Endothelial cell of umbilical vein (primary cell): ENCODE results near the gene HDAC9. TPM values are rescaled to one million over a fixed set of nuclear protein-coding genes. Genes with fewer than 3 reads are reported as not detected.

Experiments used
- BruUV-seq: library from RNA; stranded (reverse); fragments of 400-500 nt; replicated peaks from 2 replicates; lab custom pipeline; 2021; lab: Mats Ljungman, UMichigan
- CTCF ChIA-PET: fragments of 300-600, 350-600 bp; sonication (Branson Sonifier 250); formaldehyde crosslinking; loops from one replicate; lab custom pipeline; 2021; ENCODE audit warnings: antibody characterized with exemption, inconsistent platforms; lab: Charles Lee
- POLR2A ChIA-PET: fragments of 300-600, 350-600 bp; sonication (Branson Sonifier 250); formaldehyde crosslinking; loops from one replicate; lab custom pipeline; 2021; ENCODE audit warnings: antibody characterized with exemption, inconsistent platforms; lab: Charles Lee
- DNase-seq: peaks from one replicate; pipeline ENCODE4 v3.0.0-alpha.2; 2011; ENCODE audit warnings: low read depth, low spot score
- FAIRE-seq: peaks from 2 replicates; lab custom pipeline; 2011; peaks lifted over from hg19 to GRCh38; lab: Jason Lieb, UNC
- H2AFZ ChIP-seq: 2 replicates; pipeline ENCODE4 v1.6.0; 2012; ENCODE audit warnings: low read depth, low read length, control low read depth, inconsistent platforms
- H3K27ac ChIP-seq: 2 replicates; pipeline ENCODE4 v1.5.1; 2011; ENCODE audit warnings: low read depth, mild to moderate bottlenecking, control low read depth, low read length, moderate library complexity; ENCODE audit not compliant: insufficient read depth
- H3K27me3 ChIP-seq, 2 experiments: 2 replicates each; pipeline versions ENCODE4 v1.6.0 to v1.6.1; 2011; ENCODE audit warnings: low read length in 2 of 2, mixed read lengths in 1 of 2; ENCODE audit not compliant: control insufficient read depth in 2 of 2, insufficient read depth in 2 of 2
- H3K36me3 ChIP-seq, 2 experiments: 2 replicates in 1 of 2; 3 replicates in 1 of 2; pipeline ENCODE4 v1.5.1; 2011; ENCODE audit warnings: low read length in 2 of 2, mild to moderate bottlenecking in 1 of 2, moderate library complexity in 1 of 2; ENCODE audit not compliant: control insufficient read depth in 2 of 2, insufficient read depth in 2 of 2; ENCODE audit errors: extremely low read depth in 1 of 2
- H3K4me1 ChIP-seq: 3 replicates; pipeline ENCODE4 v1.5.1; 2011; ENCODE audit warnings: mild to moderate bottlenecking, low read length; ENCODE audit not compliant: control insufficient read depth, insufficient read depth; ENCODE audit errors: extremely low read depth
- H3K4me2 ChIP-seq: 2 replicates; pipeline ENCODE4 v1.6.1; 2011; ENCODE audit warnings: low read length, control low read depth, mixed read lengths; ENCODE audit not compliant: insufficient read depth
- H3K4me3 ChIP-seq, 3 experiments: fragments of 200-600 bp in 1 of 3; sonication (generic), shearing (Covaris generic) in 1 of 3; replicated peaks in 1 of 3; 2 replicates each; pipeline ENCODE4 v1.5.1; 2011 to 2016; ENCODE audit warnings: control low read depth in 3 of 3, low read length in 3 of 3, mild to moderate bottlenecking in 2 of 3, inconsistent platforms in 1 of 3, low read depth in 1 of 3, moderate library complexity in 1 of 3; ENCODE audit not compliant: insufficient read depth in 1 of 3
- H3K79me2 ChIP-seq: 2 replicates; pipeline ENCODE4 v1.6.0; 2012; ENCODE audit warnings: low read length, inconsistent platforms; ENCODE audit not compliant: control insufficient read depth, insufficient read depth
- H3K9ac ChIP-seq: replicated peaks from 2 replicates; pipeline ENCODE3; 2011; ENCODE audit warnings: low read length, control low read depth; ENCODE audit not compliant: insufficient read depth; ENCODE audit errors: extremely low read depth
- H3K9me1 ChIP-seq: replicated peaks from 3 replicates; pipeline ENCODE4 v1.6.0; 2011; ENCODE audit warnings: mild to moderate bottlenecking, low read length; ENCODE audit not compliant: control insufficient read depth, insufficient read depth; ENCODE audit errors: extremely low read depth
- H3K9me3 ChIP-seq: replicated peaks from 2 replicates; pipeline ENCODE4 v1.5.1; 2012; ENCODE audit warnings: low read length, inconsistent platforms; ENCODE audit not compliant: control insufficient read depth, insufficient read depth
- H4K20me1 ChIP-seq: replicated peaks from 2 replicates; pipeline ENCODE3; 2011; ENCODE audit warnings: mild to moderate bottlenecking, low read length; ENCODE audit not compliant: control insufficient read depth, insufficient read depth; ENCODE audit errors: extremely low read depth
- CTCF ChIP-seq, 2 donors: IDR thresholded peaks; 1 replicate in 1 of 2; 2 replicates in 1 of 2; pipeline ENCODE4 v1.5.1; 2011; ENCODE audit warnings: low read length in 2 of 2, mild to moderate bottlenecking in 2 of 2, moderate library complexity in 2 of 2, control low read depth in 1 of 2, inconsistent platforms in 1 of 2, low read depth in 1 of 2; ENCODE audit not compliant: insufficient read depth in 1 of 2; ENCODE audit errors: extremely low read depth in 1 of 2
- EZH2 ChIP-seq: IDR thresholded peaks from 2 replicates; pipeline ENCODE4 v1.6.1; 2012; ENCODE audit warnings: borderline replicate concordance, low read depth, mild to moderate bottlenecking, moderate library complexity, low read length, inconsistent platforms; ENCODE audit not compliant: severe bottlenecking
- FOS ChIP-seq: IDR thresholded peaks from 2 replicates; pipeline ENCODE4 v1.6.1; 2011; ENCODE audit warnings: mild to moderate bottlenecking, low read length, moderate library complexity, borderline replicate concordance; ENCODE audit not compliant: insufficient read depth
- GATA2 ChIP-seq: IDR thresholded peaks from 2 replicates; pipeline ENCODE4 v1.7.0; 2011; ENCODE audit warnings: low read depth, mild to moderate bottlenecking, moderate library complexity, mixed read lengths, low read length; ENCODE audit not compliant: insufficient read length, insufficient read depth
- JUN ChIP-seq: IDR thresholded peaks from 2 replicates; pipeline ENCODE4 v1.6.1; 2011; ENCODE audit warnings: borderline replicate concordance, low read depth; ENCODE audit not compliant: insufficient read length, insufficient read depth
- MAX ChIP-seq: IDR thresholded peaks from 2 replicates; pipeline ENCODE4 v1.6.1; 2011; ENCODE audit not compliant: insufficient read depth, insufficient read length
- MYC ChIP-seq: IDR thresholded peaks from one replicate; pipeline ENCODE4 v1.6.1; 2011; ENCODE audit warnings: mild to moderate bottlenecking, low read depth, low read length
- POLR2A ChIP-seq: IDR thresholded peaks from 2 replicates; pipeline ENCODE4 v1.6.1; 2012; ENCODE audit warnings: low read depth, mild to moderate bottlenecking, control low read depth, low read length
- POLR2AphosphoS5 ChIP-seq: IDR thresholded peaks from 2 replicates; pipeline ENCODE4 v1.6.1; 2012; ENCODE audit warnings: low read depth, mild to moderate bottlenecking, control low read depth, low read length, moderate library complexity; ENCODE audit not compliant: insufficient read depth
- dilution Hi-C: fragments of 300-500 bp; cut with MboI; formaldehyde crosslinking; loops from one replicate; pipeline ENCODE4 v1.15.0; 2019; ENCODE audit warnings: low sequenced_read_pairs; ENCODE audit not compliant: extremely low pct_ligation_motif_present
- intact Hi-C: fragments of 100-400 bp; cut with micrococcal nuclease; formaldehyde crosslinking; loops from one replicate; pipeline ENCODE4 v1.10.0; 2022
- polyA plus RNA-seq, 4 experiments: library from polyadenylated mRNA; depleted of rRNA in 3 of 4; stranded (reverse) in 3 of 4; unstranded in 1 of 4; fragments of >200 nt; gene quantifications; 2 replicates each; pipeline versions ENCODE4 v1.2.1 to v1.2.3, GENCODE V29; 2011 to 2012; ENCODE audit warnings: missing spikeins in 1 of 4
- total RNA-seq: library from RNA; stranded (reverse); gene quantifications from 2 replicates; pipeline ENCODE4 v1.2.3, GENCODE V29; 2021

Gene HDAC9
- total and polyA plus RNA-seq, 2 donors (not counting 3 experiments of a cell fraction or from before 2014, with no cell fraction given) = 1.8 to 11.6 TPM

- no peak overlapping the region for H3K4me3 ChIP-seq
- TF ChIP-seq GATA2 = no peak
- no peak for TF ChIP-seq EZH2
- TF ChIP-seq POLR2A = no peak
- DNase-seq = no peak
- ChIA-PET POLR2A (no interaction called here), CTCF (interaction anchor here (0.8 kb wide), 1 partner anchor 20 kb away, joined by 3 read pairs; no protein-coding TSS in a partner anchor)
- no peak overlapping the region for H3K9ac ChIP-seq
- dilution Hi-C loops = no loop called here
- H2AFZ ChIP-seq = no peak overlapping the region
- no peaks in the 10 kb centered on the region for H3K36me3 ChIP-seq
- H3K4me1 ChIP-seq = peaks cover 12% of the 10 kb centered on the region
- H3K9me1 ChIP-seq = no peaks in the 10 kb centered on the region
- intact Hi-C loops = no loop called here
- FAIRE-seq = no peak
- no peak overlapping the region for H3K4me2 ChIP-seq
- H3K79me2 ChIP-seq = no peaks in the 10 kb centered on the region
- no TSS peak for BruUV-seq
- H3K27ac ChIP-seq = no peak overlapping the region
- no peaks in the 10 kb centered on the region for H3K9me3 ChIP-seq
- H4K20me1 ChIP-seq = no peaks in the 10 kb centered on the region
- H3K27me3 ChIP-seq = no peaks in the 10 kb centered on the region
Observed at GRCh38 chr7:18548534-18548933, 53.0 kb downstream of the HDAC9 start.

GRCh38 chr7:18550574-18550973 is 55.0 kb downstream of the HDAC9 start:
- no peaks in the 10 kb centered on the region for H3K27me3 ChIP-seq
- dilution Hi-C loops = loop anchor here (25.0 kb wide), 1 partner anchor 188 kb away; no protein-coding TSS in a partner anchor
- no peak for DNase-seq
- no peak overlapping the region for H3K4me3 ChIP-seq
- TF ChIP-seq MAX = no peak
- TF ChIP-seq GATA2 = no peak
- no peak for TF ChIP-seq JUN
- no peak for TF ChIP-seq CTCF (IDR thresholded peaks at IDR 0.05; ENCODE audit: extremely low read depth in 1 of 2, insufficient read depth in 1 of 2, low read depth in 1 of 2, low read length in 2 of 2)
- no peak for TF ChIP-seq POLR2AphosphoS5
- TF ChIP-seq POLR2A = no peak
- TF ChIP-seq FOS = no peak
- no peak for TF ChIP-seq MYC
- TF ChIP-seq EZH2 = no peak
- ChIA-PET CTCF (interaction anchor here (1.2 kb wide), 1 partner anchor 13 kb away, joined by 5 read pairs; no protein-coding TSS in a partner anchor), POLR2A (no interaction called here)
- H3K27ac ChIP-seq = no peak overlapping the region
- H3K4me1 ChIP-seq = peaks cover 12% of the 10 kb centered on the region
- no peaks in the 10 kb centered on the region for H3K79me2 ChIP-seq
- H4K20me1 ChIP-seq = no peaks in the 10 kb centered on the region
- H2AFZ ChIP-seq = no peak overlapping the region
- no peaks in the 10 kb centered on the region for H3K36me3 ChIP-seq
- no peak overlapping the region for H3K4me2 ChIP-seq
- H3K9ac ChIP-seq = no peak overlapping the region
- no peak for FAIRE-seq
- no peaks in the 10 kb centered on the region for H3K9me3 ChIP-seq
- intact Hi-C loops = no loop called here
- no TSS peak for BruUV-seq
- H3K9me1 ChIP-seq = no peaks in the 10 kb centered on the region
